Measurements from ENCODE around the gene CADPS2. TPM values are rescaled to one million over a fixed set of nuclear protein-coding genes. Genes with fewer than 3 reads are reported as not detected.

Gene CADPS2
- total and polyA plus RNA-seq, 2 of the 8 experiments (the other 6 are each of a cell fraction or from before 2014, with no cell fraction given): 8.9 to 22.3 TPM

- TF ChIP-seq TEAD4 (IDR thresholded peaks at IDR 0.05; ENCODE audit: low read depth, low read length) (no peak), FOSL1 (IDR thresholded peaks at IDR 0.05; ENCODE audit: insufficient read depth, low read depth, low read length) (no peak), TAF1 (IDR thresholded peaks at IDR 0.05; ENCODE audit: low read depth, low read length) (no peak)
- peak overlapping the region; percentile 64 to 65 for H3K4me2 ChIP-seq (ENCODE audit: insufficient read depth in 1 of 2, low read depth in 2 of 2, low read length in 2 of 2)
- ChIA-PET CTCF (ENCODE audit: partially characterized antibody) (interaction anchor here (1.3 kb wide), 1 partner anchor 218 kb away, joined by 3 read pairs; no protein-coding TSS in a partner anchor), POLR2A (ENCODE audit: partially characterized antibody) (interaction anchor here (1.2 to 1.3 kb wide), 2 partner anchors 13 to 305 kb away, joined by 3 read pairs; no protein-coding TSS in a partner anchor)
- no peak overlapping the region for H2AK5ac ChIP-seq (ENCODE audit: low read depth, low read length)
- H3K23ac ChIP-seq (ENCODE audit: insufficient read length): no peak overlapping the region
- H3K9ac ChIP-seq (replicated peaks in 1 of 4; ENCODE audit: extremely low read depth in 1 of 4, low read depth in 3 of 4, low read length in 3 of 4): no peak overlapping the region
- H3K27me3 ChIP-seq (replicated peaks in 1 of 4; ENCODE audit: control insufficient read depth in 3 of 4, extremely low read depth in 1 of 4, insufficient read depth in 3 of 4, low read length in 3 of 4): peaks cover 0 to 2% (median 0%) of the 10 kb centered on the region in 4 experiments; a peak in 1 of 7 replicates
- H4K91ac ChIP-seq (replicated peaks; ENCODE audit: insufficient read length, low read length): peak overlapping the region; percentile 45
- H3K36me3 ChIP-seq (ENCODE audit: control insufficient read depth in 2 of 4, insufficient read depth in 4 of 4, low read length in 3 of 4): no peaks in the 10 kb centered on the region
- H3K4me1 ChIP-seq (replicated peaks in 1 of 4; ENCODE audit: control insufficient read depth in 3 of 4, insufficient read depth in 4 of 4, low read length in 3 of 4): peaks cover 0 to 32% (median 14%) of the 10 kb centered on the region in 4 experiments; a peak in 6 of 7 replicates
- H3K9me3 ChIP-seq (ENCODE audit: insufficient read depth in 2 of 2, low read depth in 1 of 2, low read length in 1 of 2): no peaks in the 10 kb centered on the region
- peak overlapping the region; percentile 2 for H3K4ac ChIP-seq (replicated peaks; ENCODE audit: insufficient read length, low read depth, low read length)
- H3K79me1 ChIP-seq (ENCODE audit: low read depth, low read length): no peaks in the 10 kb centered on the region
- WGBS, 2 experiments (ENCODE audit: extremely low coverage in 1 of 2, insufficient coverage in 1 of 2, insufficient read length in 1 of 2, insufficient replicate concordance in 2 of 2, low coverage in 1 of 2, low lambda C conversion rate in 2 of 2, missing lambda C conversion rate in 1 of 2): 39% methylated on average over 1 of the region's 1 CpG; no CpG with 5 or more reads in 1 of the 2 experiments
- peak overlapping the region in 3 of 4 experiments; percentile 2 to 45 (median 7); a peak in 4 of 8 replicates for H3K4me3 ChIP-seq (ENCODE audit: extremely low read depth in 1 of 4, insufficient read depth in 2 of 4, low read depth in 3 of 4, low read length in 4 of 4)
- H4K5ac ChIP-seq (ENCODE audit: insufficient read length, low read depth, low read length): peak overlapping the region; percentile 75
- no peak overlapping the region for H2AFZ ChIP-seq (ENCODE audit: low read length)
- H2BK20ac ChIP-seq (ENCODE audit: low read length): peak overlapping the region; percentile 24; the same call in 1 of the 2 replicates
- H4K8ac ChIP-seq (ENCODE audit: extremely low read depth, insufficient read depth, low read length): no peak overlapping the region
- FAIRE-seq (peak; percentile 68), DNase-seq (ENCODE audit: low read depth in 1 of 2, low spot score in 2 of 2) (no peak)
- H2BK120ac ChIP-seq (replicated peaks; ENCODE audit: low read depth, low read length): peak overlapping the region; percentile 12
- H2BK12ac ChIP-seq (ENCODE audit: low read depth, low read length): 0 out of 2 replicates have a peak overlapping the region, but pooled peaks have one; percentile 3
- H3K23me2 ChIP-seq (ENCODE audit: low read depth, low read length): peaks cover 2% of the 10 kb centered on the region; the same call in 1 of the 2 replicates
- no peak overlapping the region for H3K56ac ChIP-seq (replicated peaks; ENCODE audit: insufficient read length, low read depth, low read length)
- H3K79me2 ChIP-seq (ENCODE audit: control insufficient read depth in 1 of 2, insufficient read depth in 2 of 2, low read length in 2 of 2): no peaks in the 10 kb centered on the region
- H3K18ac ChIP-seq (ENCODE audit: extremely low read depth, low read length): no peak overlapping the region
- no peaks in the 10 kb centered on the region for H4K20me1 ChIP-seq (replicated peaks in 1 of 2; ENCODE audit: control insufficient read depth in 1 of 2, insufficient read depth in 2 of 2, low read length in 2 of 2)
- H3K14ac ChIP-seq (ENCODE audit: insufficient read length): no peak overlapping the region
- no peak overlapping the region for H2BK15ac ChIP-seq (ENCODE audit: low read length)
- peak overlapping the region; percentile 28; the same call in 1 of the 2 replicates for H2BK5ac ChIP-seq (ENCODE audit: low read depth, low read length)
- peak overlapping the region; percentile 43; the same call in 1 of the 2 replicates for H3K27ac ChIP-seq (ENCODE audit: low read depth, low read length)
Observed at GRCh38 chr7:122438492-122438891, 447.8 kb downstream of the CADPS2 start.

Data from H1 (cell line).